ENCODE measurements around the gene BCL2L14. TPM values are rescaled to one million over a fixed set of nuclear protein-coding genes. Genes with fewer than 3 reads are reported as not detected.
"Not testable (repeated sequence)": the region's sequence is repeated elsewhere in the genome, so short reads cannot be mapped to it uniquely, and the experiment has no call there.

BCL2L14 gene
- total RNA-seq, 1 donor from 2014 or later: 0.86 TPM

- H3K27ac Mint-ChIP-seq (ENCODE audit: unreplicated experiment): no peak overlapping the region
- TF ChIP-seq CTCF (conservative IDR thresholded peaks at IDR 0.05): no peak
- H3K36me3 Mint-ChIP-seq (ENCODE audit: low read depth): peaks cover 8% of the 10 kb centered on the region
These were observed 67.7 kb downstream of the BCL2L14 start for GRCh38 chr12:12138203-12139154.

DNA sequence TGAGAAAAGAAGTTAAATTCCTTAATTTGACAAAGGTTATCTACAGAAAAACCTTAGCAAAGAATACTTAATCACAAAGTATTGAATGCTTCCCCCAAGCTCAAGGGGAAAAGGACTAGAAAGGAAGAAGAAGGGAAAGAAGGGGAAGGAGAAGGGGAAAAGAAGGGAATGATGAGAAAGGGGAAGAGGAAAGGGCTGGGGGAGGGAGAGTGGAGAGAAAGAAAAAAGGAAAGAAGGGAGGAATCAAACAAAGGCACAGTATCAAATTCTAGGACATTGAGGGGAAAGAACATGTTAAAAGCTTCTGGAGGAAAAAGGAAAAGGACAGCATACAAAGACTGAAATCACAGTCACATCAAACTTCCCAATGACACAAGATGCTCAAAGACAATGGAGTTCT lies 70.3 kb downstream of the BCL2L14 start:
- Mint-ChIP-seq H3K9me3 (no peaks in the 10 kb centered on the region), H3K36me3 (ENCODE audit: low read depth) (peaks cover 11% of the 10 kb centered on the region), H3K4me3 (no peak overlapping the region), H3K4me1 (peaks cover 22% of the 10 kb centered on the region), H3K27ac (ENCODE audit: unreplicated experiment) (no peak overlapping the region), H3K27me3 (ENCODE audit: low read depth) (no peaks in the 10 kb centered on the region)
- no peak for DNase-seq (ENCODE audit: low read depth, low spot score)
- TF ChIP-seq CTCF (conservative IDR thresholded peaks at IDR 0.05): no peak

More at GRCh38 chr12:12138203-12139154, 67.7 kb downstream of the BCL2L14 start:
- peaks cover 22% of the 10 kb centered on the region for H3K4me1 Mint-ChIP-seq
- no peak overlapping the region for H3K4me3 Mint-ChIP-seq
- DNase-seq (ENCODE audit: low read depth, low spot score): no peak
- H3K27me3 Mint-ChIP-seq (ENCODE audit: low read depth): no peaks in the 10 kb centered on the region
- H3K9me3 Mint-ChIP-seq: no peaks in the 10 kb centered on the region

DNA sequence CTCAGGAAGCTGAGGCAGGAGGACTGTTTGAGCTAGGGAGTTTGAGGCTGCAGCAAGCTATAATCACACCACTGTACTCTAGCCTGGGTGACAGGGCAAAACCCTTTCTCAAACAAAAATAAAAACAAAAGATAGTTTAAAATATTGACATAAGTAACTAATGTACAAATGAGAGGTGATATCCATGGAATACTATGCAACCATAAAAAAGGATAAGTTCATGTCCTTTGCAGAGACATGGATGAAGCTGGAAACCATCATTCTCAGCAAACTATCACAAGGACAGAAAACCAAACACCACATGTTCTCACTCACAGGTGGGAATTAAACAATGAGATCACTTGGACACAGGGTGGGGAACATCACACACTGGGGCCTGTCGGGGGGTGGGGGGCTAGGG lies 73.8 kb downstream of the BCL2L14 start:
- H3K36me3 Mint-ChIP-seq (ENCODE audit: low read depth): not testable (repeated sequence)

DNA sequence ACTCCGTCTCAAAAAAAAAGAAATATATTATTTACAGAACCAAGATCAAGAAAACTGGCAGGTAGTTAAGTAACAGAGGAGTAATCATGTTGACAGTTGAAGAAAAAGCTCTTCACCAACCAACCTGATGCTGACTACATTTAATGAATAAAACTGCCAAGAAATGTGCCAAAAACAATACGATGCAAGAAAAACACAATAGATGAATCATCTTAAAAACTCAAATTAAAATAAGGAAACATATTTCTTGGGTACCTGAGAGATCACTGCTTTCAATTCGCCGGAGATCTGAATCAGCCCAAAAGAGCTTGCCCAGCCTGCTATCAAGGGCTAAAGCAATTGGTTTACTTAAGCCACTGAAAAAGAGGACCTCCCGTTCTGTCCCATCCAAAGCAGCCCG lies 76.4 kb downstream of the BCL2L14 start:
- H3K9me3 Mint-ChIP-seq: no peaks in the 10 kb centered on the region
- DNase-seq (ENCODE audit: low read depth, low spot score): no peak
- H3K27ac Mint-ChIP-seq (ENCODE audit: unreplicated experiment): no peak overlapping the region
- peaks cover 17% of the 10 kb centered on the region for H3K36me3 Mint-ChIP-seq (ENCODE audit: low read depth)
- H3K27me3 Mint-ChIP-seq (ENCODE audit: low read depth): no peaks in the 10 kb centered on the region
- TF ChIP-seq CTCF (conservative IDR thresholded peaks at IDR 0.05): no peak
- H3K4me3 Mint-ChIP-seq: no peak overlapping the region
- H3K4me1 Mint-ChIP-seq: peaks cover 4% of the 10 kb centered on the region

More for the DNA sequence above, 73.8 kb downstream of the BCL2L14 start:
- H3K27me3 Mint-ChIP-seq (ENCODE audit: low read depth); H3K27ac Mint-ChIP-seq (ENCODE audit: unreplicated experiment); DNase-seq (ENCODE audit: low read depth, low spot score); H3K9me3 Mint-ChIP-seq; H3K4me3 Mint-ChIP-seq: not testable (repeated sequence)
- H3K4me1 Mint-ChIP-seq: peaks cover 22% of the 10 kb centered on the region

Small RNAs within 50 kb of the gene (microRNA-seq; reads per million reads assigned to microRNA genes)
- not detected for gene MIR1244-4

Other genes with a start within 250 kb of the BCL2L14 start
- gene LRP6, start 196.1 kb downstream of the BCL2L14 start, total RNA-seq: 56.2 and 60.3 TPM in 2 replicates